ENCODE measurements around the gene IL20RA.
"Not testable (repeated sequence)": the region's sequence is repeated elsewhere in the genome, so short reads cannot be mapped to it uniquely, and the experiment has no call there.

IL20RA gene

GRCh38 chr6:136968837-136969236 lies 75.9 kb downstream of the IL20RA start:
- H3K4me3 ChIP-seq (ENCODE audit: low read length), result no peak overlapping the region
- TF ChIP-seq CTCF (IDR thresholded peaks at IDR 0.05; ENCODE audit: insufficient read depth, low read depth, low read length, missing control alignments), result no peak
- no peak for DNase-seq (ENCODE audit: low read depth)

GRCh38 chr6:136967876-136968752 lies 76.7 kb downstream of the IL20RA start:
- H3K4me3 ChIP-seq (ENCODE audit: low read length), result no peak overlapping the region
- peak; percentile 88 for DNase-seq (ENCODE audit: low read depth)
- TF ChIP-seq CTCF (IDR thresholded peaks at IDR 0.05; ENCODE audit: insufficient read depth, low read depth, low read length, missing control alignments), result peak; percentile 74

- TF ChIP-seq CTCF (IDR thresholded peaks at IDR 0.05; ENCODE audit: insufficient read depth, low read depth, low read length, missing control alignments), result no peak
- no peak for DNase-seq (ENCODE audit: low read depth)
- H3K4me3 ChIP-seq (ENCODE audit: low read length), result no peak overlapping the region
Measured at GRCh38 chr6:136964398-136964797, 80.4 kb downstream of the IL20RA start.

GRCh38 chr6:136963259-136963658 lies 81.5 kb downstream of the IL20RA start:
- no peak for TF ChIP-seq CTCF (IDR thresholded peaks at IDR 0.05; ENCODE audit: insufficient read depth, low read depth, low read length, missing control alignments)
- no peak for DNase-seq (ENCODE audit: low read depth)

GRCh38 chr6:136962661-136963060 lies 82.1 kb downstream of the IL20RA start:
- H3K4me3 ChIP-seq (ENCODE audit: low read length), result no peak overlapping the region
- DNase-seq (ENCODE audit: low read depth), result no peak
- no peak for TF ChIP-seq CTCF (IDR thresholded peaks at IDR 0.05; ENCODE audit: insufficient read depth, low read depth, low read length, missing control alignments)

More at GRCh38 chr6:136963259-136963658, 81.5 kb downstream of the IL20RA start:
- no peak overlapping the region for H3K4me3 ChIP-seq (ENCODE audit: low read length)

- no peak for TF ChIP-seq CTCF (IDR thresholded peaks at IDR 0.05; ENCODE audit: insufficient read depth, low read depth, low read length, missing control alignments)
- no peak overlapping the region for H3K4me3 ChIP-seq (ENCODE audit: low read length)
- peak; percentile 13 for DNase-seq (ENCODE audit: low read depth)
Measured at GRCh38 chr6:136961848-136962247, 82.9 kb downstream of the IL20RA start.

GRCh38 chr6:136960781-136961180 lies 84.0 kb downstream of the IL20RA start:
- TF ChIP-seq CTCF (IDR thresholded peaks at IDR 0.05; ENCODE audit: insufficient read depth, low read depth, low read length, missing control alignments), result no peak
- DNase-seq (ENCODE audit: low read depth), result no peak
- no peak overlapping the region for H3K4me3 ChIP-seq (ENCODE audit: low read length)

- not testable (repeated sequence) for H3K4me3 ChIP-seq (ENCODE audit: low read length)
Measured at GRCh38 chr6:136959935-136960334, 84.8 kb downstream of the IL20RA start.

More at GRCh38 chr6:136959935-136960334, 84.8 kb downstream of the IL20RA start:
- not testable (repeated sequence) for DNase-seq (ENCODE audit: low read depth)

All from epithelial cell of esophagus (primary cell).